CD4-positive, alpha-beta T cell (primary cell): ENCODE measurements around the gene PRDM16. TPM values are rescaled to one million over a fixed set of nuclear protein-coding genes. Genes with fewer than 3 reads are reported as not detected.

Experiments
- ATAC-seq: fragments of 200-7000 bp; cut with Tn5 transposase; one replicate; pipeline ENCODE4 v1.10.0; 2022; ENCODE audit warnings: mild to moderate bottlenecking; ENCODE audit not compliant: poor library complexity
- CTCF ChIA-PET: fragments of 350-600 bp; sonication (Branson Sonifier 250); formaldehyde crosslinking; loops from one replicate; lab custom pipeline; 2021; ENCODE audit warnings: antibody characterized with exemption, inconsistent platforms; lab: Charles Lee
- POLR2A ChIA-PET: fragments of 350-600 bp; sonication (Branson Sonifier 250); formaldehyde crosslinking; loops from one replicate; lab custom pipeline; 2021; ENCODE audit warnings: antibody characterized with exemption, inconsistent platforms; lab: Charles Lee
- DNase-seq, 14 experiments: peaks; one replicate each; pipeline ENCODE4 v3.0.0-alpha.2; 2013 to 2020; ENCODE audit warnings: mixed read lengths in 2 of 14
- H3K27ac ChIP-seq, 2 donors: one replicate each; pipeline versions ENCODE4 v1.5.1 to v1.7.0; 2013; ENCODE audit warnings: low read length in 2 of 2, low read depth in 1 of 2, mild to moderate bottlenecking in 1 of 2
- H3K27me3 ChIP-seq, 2 experiments: 1 replicate in 1 of 2; 2 replicates in 1 of 2; pipeline versions ENCODE4 v1.6.1 to v1.7.0; 2013; ENCODE audit warnings: low read length in 2 of 2, control low read depth in 1 of 2, mild to moderate bottlenecking in 1 of 2, moderate library complexity in 1 of 2; ENCODE audit not compliant: insufficient read depth in 2 of 2, control insufficient read depth in 1 of 2
- H3K36me3 ChIP-seq: one replicate; pipeline ENCODE4 v1.6.1; 2013; ENCODE audit warnings: low read length, control low read depth; ENCODE audit not compliant: insufficient read depth
- H3K4me1 ChIP-seq: one replicate; pipeline ENCODE4 v1.6.1; 2013; ENCODE audit warnings: low read length, control low read depth; ENCODE audit not compliant: insufficient read depth
- H3K4me3 ChIP-seq: one replicate; pipeline ENCODE4 v1.5.1; 2013; ENCODE audit warnings: mild to moderate bottlenecking, low read length, moderate library complexity
- H3K9me3 ChIP-seq, 2 experiments: 1 replicate in 1 of 2; 2 replicates in 1 of 2; pipeline versions ENCODE4 v1.6.1 to v1.7.0; 2013; ENCODE audit warnings: low read length in 2 of 2, mild to moderate bottlenecking in 2 of 2, control low read depth in 1 of 2, moderate library complexity in 1 of 2; ENCODE audit not compliant: control insufficient read depth in 1 of 2, insufficient read depth in 1 of 2
- H3K27ac Mint-ChIP-seq: one replicate; pipeline ENCODE4 v1.8.0; 2020; ENCODE audit warnings: mixed read lengths
- H3K27me3 Mint-ChIP-seq: one replicate; pipeline ENCODE4 v1.8.0; 2021; ENCODE audit warnings: mixed read lengths
- H3K36me3 Mint-ChIP-seq: one replicate; pipeline ENCODE4 v1.8.0; 2021; ENCODE audit warnings: low read depth, mixed read lengths
- H3K4me1 Mint-ChIP-seq: one replicate; pipeline ENCODE4 v1.8.0; 2021; ENCODE audit warnings: low read depth, mixed read lengths
- H3K4me3 Mint-ChIP-seq: one replicate; pipeline ENCODE4 v1.8.0; 2020; ENCODE audit warnings: mild to moderate bottlenecking, mixed read lengths
- H3K9me3 Mint-ChIP-seq: one replicate; pipeline ENCODE4 v1.8.0; 2020; ENCODE audit warnings: mixed read lengths
- CTCF ChIP-seq: fragments of 200-600 bp; IDR thresholded peaks from one replicate; pipeline ENCODE4 v1.8.0; 2022; ENCODE audit warnings: antibody characterized with exemption, mild to moderate bottlenecking
- intact Hi-C, 2 experiments: fragments of 100-400 bp; cut with DNase I in 1 of 2; cut with micrococcal nuclease in 1 of 2; formaldehyde crosslinking; loops; one replicate each; pipeline versions ENCODE4 v1.15.1 to v1.9.0; 2023 to 2025; cut with DNase I, micrococcal nuclease
- total RNA-seq, 174 experiments: library from RNA in 2 of 174; stranded (reverse) in 2 of 174; gene quantifications; one replicate each; pipeline ENCODE4 v1.2.3 and lab custom pipeline; 2021 to 2026

The PRDM16 gene
- total RNA-seq, 2 experiments from 2014 or later, result not detected

GRCh38 chr1:3075666-3076362 is 6.8 kb downstream of the PRDM16 start:
- peaks cover 44% of the 10 kb centered on the region for H3K27me3 Mint-ChIP-seq
- Histone ChIP-seq H3K4me3 (no peak overlapping the region), H3K4me1 (peaks cover 5% of the 10 kb centered on the region), H3K9me3 (peaks cover 0 to 27% of the 10 kb centered on the region in 2 experiments), H3K27me3 (peaks cover 31 to 49% of the 10 kb centered on the region in 2 experiments), H3K36me3 (no peaks in the 10 kb centered on the region), H3K27ac (no peak overlapping the region)
- ATAC-seq (no peak), DNase-seq (no peak)
- CTCF ChIA-PET, result no interaction called here
- no peaks in the 10 kb centered on the region for H3K36me3 Mint-ChIP-seq
- no peak overlapping the region for H3K27ac Mint-ChIP-seq
- H3K9me3 Mint-ChIP-seq, result no peaks in the 10 kb centered on the region
- intact Hi-C loops, result no loop called here
- no peak overlapping the region for H3K4me3 Mint-ChIP-seq
- no peaks in the 10 kb centered on the region for H3K4me1 Mint-ChIP-seq
- TF ChIP-seq CTCF, result no peak
- POLR2A ChIA-PET, result no interaction called here

- intact Hi-C loops, result no loop called here
- Mint-ChIP-seq H3K27ac (no peak overlapping the region), H3K36me3 (no peaks in the 10 kb centered on the region), H3K27me3 (peaks cover 44% of the 10 kb centered on the region), H3K9me3 (no peaks in the 10 kb centered on the region), H3K4me1 (no peaks in the 10 kb centered on the region), H3K4me3 (no peak overlapping the region)
- Histone ChIP-seq H3K4me1 (peaks cover under 1% of the 10 kb centered on the region), H3K27ac (no peak overlapping the region), H3K4me3 (no peak overlapping the region), H3K9me3 (peaks cover 0 to 24% of the 10 kb centered on the region in 2 experiments), H3K36me3 (no peaks in the 10 kb centered on the region), H3K27me3 (peaks cover 25 to 44% of the 10 kb centered on the region in 2 experiments)
- ATAC-seq (no peak), DNase-seq (no peak)
- ChIA-PET CTCF (no interaction called here), POLR2A (no interaction called here)
- TF ChIP-seq CTCF, result no peak
Observed at GRCh38 chr1:3076363-3076740, 7.3 kb downstream of the PRDM16 start.

- peaks cover 0 to 17% of the 10 kb centered on the region in 2 experiments for H3K9me3 ChIP-seq
- Mint-ChIP-seq H3K9me3 (no peaks in the 10 kb centered on the region), H3K27ac (no peak overlapping the region), H3K27me3 (peaks cover 43% of the 10 kb centered on the region), H3K4me3 (no peak overlapping the region), H3K4me1 (no peaks in the 10 kb centered on the region), H3K36me3 (no peaks in the 10 kb centered on the region)
- no peak overlapping the region for H3K27ac ChIP-seq
- H3K27me3 ChIP-seq, result peaks cover 18 to 37% of the 10 kb centered on the region in 2 experiments
- ATAC-seq, result no peak
- intact Hi-C loops, result no loop called here
- POLR2A ChIA-PET, result no interaction called here
- H3K4me3 ChIP-seq, result no peak overlapping the region
- CTCF ChIA-PET, result no interaction called here
- no peaks in the 10 kb centered on the region for H3K36me3 ChIP-seq
- no peak for DNase-seq
- TF ChIP-seq CTCF, result no peak
- no peaks in the 10 kb centered on the region for H3K4me1 ChIP-seq
Observed at GRCh38 chr1:3077081-3077480, 8.1 kb downstream of the PRDM16 start.
